Stimulated activated CD4-positive, alpha-beta T cell treated with anti-CD3 and anti-CD28 coated beads, Interleukin-2, amount 100 ng/mL, for 24 hours (primary cell): Measurements from ENCODE around the gene ATF6B.
"Not testable (repeated sequence)": the region's sequence is repeated elsewhere in the genome, so short reads cannot be mapped to it uniquely, and the experiment has no call there.

Experiments
- DNase-seq, 2 donors: peaks; one replicate each; pipeline ENCODE4 v3.0.0-alpha.2; 2020

Gene ATF6B

DNA sequence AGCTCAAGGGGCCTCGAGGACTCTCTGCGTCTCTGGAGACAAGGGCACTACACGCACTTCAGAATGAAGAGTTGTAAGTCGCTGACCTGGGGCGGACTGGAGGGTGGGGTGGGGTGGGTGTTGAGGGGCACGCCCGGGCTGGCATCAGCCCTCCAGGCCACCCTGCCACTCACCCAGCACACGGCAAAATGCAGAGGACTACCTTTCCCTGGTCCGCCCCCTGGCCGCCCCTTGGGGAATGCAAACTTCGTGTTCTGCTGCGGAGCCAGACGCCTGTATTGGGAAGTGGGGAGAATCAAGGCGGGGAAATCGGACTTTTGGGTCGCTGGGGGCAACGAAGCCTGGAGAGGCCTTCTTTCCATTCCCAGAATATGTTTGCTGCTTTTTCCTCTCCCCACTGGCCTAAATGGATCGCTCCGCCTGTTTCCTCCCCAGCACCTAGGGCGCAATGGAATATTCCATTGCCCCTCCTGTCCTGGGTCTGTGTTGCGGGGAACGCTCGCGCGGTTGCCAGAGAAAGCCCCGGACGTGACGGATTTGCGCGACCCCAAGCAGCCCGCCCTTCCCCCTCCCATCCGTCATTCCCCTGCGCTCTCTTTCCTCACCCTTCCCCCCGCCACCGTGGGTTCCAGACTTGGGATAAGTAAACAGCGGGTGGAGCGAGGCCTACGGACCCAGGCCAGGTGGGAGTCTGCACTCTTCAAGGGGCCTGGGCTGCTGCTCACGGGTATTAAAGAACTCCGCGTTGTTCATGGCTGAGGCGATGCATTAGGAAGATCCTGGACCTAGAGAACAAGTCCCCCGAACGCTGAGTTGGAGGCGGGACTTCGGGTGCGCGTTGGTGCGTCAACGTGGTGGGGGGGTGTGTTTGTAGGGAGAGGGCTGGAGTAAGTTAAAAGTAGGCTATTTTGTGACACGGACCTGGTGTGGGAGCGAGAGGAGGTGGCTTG lies 25.8 kb upstream of the ATF6B start, which contains the start of gene PPT2:
PPT2 (plus strand) TSS at position 578 of the 950 bp plus-strand sequence. CDS start 454 bp downstream, outside the sequence.
- peak; percentile 79 to 84 for DNase-seq

- no peak for DNase-seq
Measured at GRCh38 chr6:32152769-32153563, 24.9 kb upstream of the ATF6B start.

- no peak for DNase-seq
Measured at GRCh38 chr6:32151863-32152768, 24.1 kb upstream of the ATF6B start, which contains the start of gene PRRT1. TSS of gene PRRT1 (minus strand) at chr6:32151939. CDS start at chr6:32151827, 112 bp downstream.

GRCh38 chr6:32151181-32151862 lies 23.3 kb upstream of the ATF6B start:
- no peak for DNase-seq

DNA sequence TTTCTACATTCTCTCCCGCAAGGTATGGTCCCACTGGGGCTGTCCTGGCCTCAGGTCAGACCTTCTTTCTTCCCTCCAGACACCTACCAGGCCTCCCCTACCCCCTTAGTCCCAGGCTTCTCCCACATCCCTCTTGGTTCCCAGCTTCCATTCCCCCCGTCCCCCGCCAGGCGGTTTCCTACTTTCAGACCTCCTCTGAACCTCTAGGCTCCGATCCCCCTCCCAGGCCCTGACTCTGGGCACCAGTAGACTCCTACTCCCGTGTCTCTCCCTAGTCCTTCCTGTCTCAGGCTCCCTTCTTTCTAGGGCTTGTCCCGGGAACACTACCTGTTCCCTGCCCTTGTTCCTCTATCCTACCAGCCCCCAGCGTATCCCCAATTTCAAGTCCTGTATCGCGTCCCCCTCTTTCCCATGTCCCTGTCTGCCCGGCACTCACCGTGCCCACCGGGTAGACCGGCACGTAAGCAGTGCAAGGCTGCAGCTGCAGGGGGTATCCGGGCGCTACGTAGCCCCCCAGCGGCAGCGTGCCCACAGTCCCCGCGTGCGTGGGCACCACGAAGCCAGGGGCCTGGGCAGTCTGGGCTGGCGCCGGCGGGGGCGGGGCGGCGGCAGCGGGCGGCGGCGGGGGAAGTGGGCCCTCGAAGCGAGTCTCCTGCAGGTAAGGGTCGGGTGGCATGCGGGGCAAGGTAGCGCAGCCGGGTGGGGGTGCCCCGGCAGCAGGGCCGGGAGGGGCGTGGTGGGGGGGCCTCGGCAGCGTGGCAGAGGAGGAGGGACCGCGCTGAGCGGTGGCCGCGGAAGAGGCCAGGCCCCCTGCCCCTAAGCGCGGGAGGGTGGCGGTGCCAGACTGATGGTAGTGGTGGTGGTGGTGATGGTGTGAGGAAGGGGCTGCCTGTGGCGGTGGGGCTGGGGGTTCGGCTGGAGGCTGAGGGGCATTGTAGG lies 22.2 kb upstream of the ATF6B start:
- DNase-seq = no peak

- DNase-seq = no peak
Measured at GRCh38 chr6:32149092-32149755, 21.2 kb upstream of the ATF6B start.

- peak; percentile 71 to 76 for DNase-seq
Measured at GRCh38 chr6:32148289-32149091, 20.4 kb upstream of the ATF6B start.

DNA sequence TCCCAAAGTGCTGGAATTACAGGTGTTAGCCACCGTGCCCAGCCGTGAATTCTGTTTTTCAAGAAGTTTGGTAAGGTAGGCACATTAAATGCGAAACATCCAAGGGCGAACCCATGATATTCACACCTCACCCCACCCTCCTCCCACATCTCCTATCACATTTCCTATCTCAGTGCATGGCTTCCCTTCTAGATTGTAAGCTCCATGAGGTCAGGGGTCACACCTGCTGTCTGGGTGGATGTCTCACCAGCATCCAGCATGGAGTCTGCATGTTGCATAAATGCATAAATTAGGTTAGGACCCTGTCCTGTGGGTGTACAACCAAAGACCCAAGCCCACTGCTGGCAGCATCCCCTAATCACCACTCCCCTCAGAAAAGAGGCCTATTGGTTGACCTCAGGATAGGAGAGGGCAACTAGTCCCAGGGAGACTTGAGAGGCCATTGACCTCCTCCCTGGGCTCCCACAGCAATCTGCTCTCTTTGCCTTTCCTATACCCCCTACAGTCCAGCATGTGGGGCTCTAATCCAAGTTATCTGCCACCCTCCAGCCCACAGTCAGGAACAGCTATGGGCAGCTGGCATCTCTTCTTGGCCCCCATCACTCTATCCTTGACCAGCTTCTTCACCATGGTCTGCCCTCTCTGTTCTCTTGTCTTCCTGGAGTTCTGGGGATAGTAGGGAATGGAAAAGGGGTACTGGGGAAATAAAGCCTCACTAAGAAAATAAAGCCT lies 19.5 kb upstream of the ATF6B start:
- DNase-seq = no peak

DNA sequence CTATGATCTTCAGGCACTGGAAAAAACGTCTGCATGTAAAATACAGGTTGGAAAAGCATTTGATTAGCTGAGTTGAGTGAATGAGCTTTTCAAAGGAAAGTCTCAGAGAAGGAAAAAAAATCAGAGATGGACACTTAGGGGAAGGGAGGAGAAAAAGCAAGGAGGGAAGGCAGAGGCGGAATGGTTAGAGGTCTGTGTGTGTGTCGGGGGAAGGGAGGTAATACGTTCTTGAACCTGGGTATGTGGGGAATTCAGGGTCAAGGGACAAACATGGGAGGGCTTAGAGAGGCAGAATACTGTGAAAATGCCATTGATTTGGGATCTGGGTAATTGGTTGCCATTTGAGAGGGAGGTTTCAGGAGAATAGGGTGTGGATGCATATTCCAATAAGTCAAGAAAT lies 18.6 kb upstream of the ATF6B start:
- no peak for DNase-seq

GRCh38 chr6:32146287-32146686 lies 18.2 kb upstream of the ATF6B start:
- no peak for DNase-seq

GRCh38 chr6:32144238-32144637 lies 16.2 kb upstream of the ATF6B start:
- not testable (repeated sequence) for DNase-seq

DNA sequence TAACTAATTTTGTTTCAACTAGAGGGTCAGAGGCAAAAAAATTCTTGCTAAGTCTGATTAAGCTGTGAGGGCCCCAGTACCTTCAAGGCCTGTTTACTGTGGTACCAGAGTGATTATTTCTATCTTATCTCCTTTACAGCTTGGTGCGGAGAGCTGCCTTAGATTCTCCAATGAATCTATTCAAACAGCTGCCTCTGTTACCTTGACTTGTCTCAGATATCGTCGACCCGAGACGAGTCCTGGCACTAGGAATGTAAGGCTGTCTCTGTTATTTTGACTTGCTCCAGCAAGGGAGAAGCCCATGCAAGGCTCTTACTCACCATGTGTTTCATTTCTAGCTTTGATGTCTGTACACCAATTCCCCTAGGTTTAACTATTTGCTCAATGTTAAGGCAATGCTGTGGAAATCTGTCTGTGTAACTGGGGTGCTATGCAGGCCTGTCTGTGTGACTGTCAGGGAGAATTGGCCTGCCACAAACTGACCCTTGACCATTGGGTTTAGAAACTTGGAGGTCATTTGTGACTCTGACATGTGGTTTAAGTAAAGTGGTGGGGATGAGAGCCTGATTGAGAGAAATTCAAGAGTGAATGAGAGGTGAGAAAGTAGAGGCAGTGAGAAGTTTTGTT lies 12.5 kb upstream of the ATF6B start:
- no peak for DNase-seq

- DNase-seq = no peak
Measured at GRCh38 chr6:32139590-32139989, 11.5 kb upstream of the ATF6B start.

GRCh38 chr6:32137454-32137853 lies 9.4 kb upstream of the ATF6B start:
- no peak for DNase-seq

- DNase-seq = no peak
Measured at GRCh38 chr6:32133786-32134185, 5.7 kb upstream of the ATF6B start.

DNA sequence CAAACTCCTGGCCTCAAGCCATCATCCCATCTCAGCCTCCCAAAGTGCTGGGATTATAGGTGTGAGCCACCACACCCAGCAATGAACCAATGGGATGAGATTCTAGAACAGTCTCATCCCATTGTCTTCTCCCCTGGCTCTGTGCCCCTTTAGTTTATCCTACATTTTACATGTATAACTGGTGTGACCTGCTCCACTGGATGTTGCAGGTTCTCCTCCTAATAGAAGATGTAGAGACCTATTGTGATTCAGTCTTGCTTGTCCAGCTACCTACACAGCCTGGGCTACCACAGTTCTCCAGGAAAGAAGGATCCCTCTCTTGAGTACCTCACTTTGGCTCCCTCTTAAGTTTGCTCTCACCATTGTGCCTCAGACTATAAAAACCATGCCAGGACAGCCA lies 4.1 kb upstream of the ATF6B start:
- DNase-seq = no peak

GRCh38 chr6:32131439-32131948 lies 3.4 kb upstream of the ATF6B start:
- DNase-seq = no peak
